Measurements from ENCODE around the gene VPS36.

VPS36 gene

GRCh38 chr13:52383366-52383765 lies 67.1 kb downstream of the VPS36 start:
- no peak overlapping the region for H3K9ac ChIP-seq
- no peak overlapping the region for H3K4me3 ChIP-seq (IDR thresholded peaks at IDR 0.05; ENCODE audit: insufficient read depth, low read depth, low read length)
- no peaks in the 10 kb centered on the region for H3K4me1 ChIP-seq (ENCODE audit: low read depth, poor library complexity, severe bottlenecking)
- H3K27me3 ChIP-seq (ENCODE audit: insufficient read depth, low read depth), result no peaks in the 10 kb centered on the region
- TF ChIP-seq CTCF (conservative IDR thresholded peaks at IDR 0.05; ENCODE audit: low read depth, low read length), result no peak
- H3K79me2 ChIP-seq (ENCODE audit: insufficient read depth, low read depth), result no peaks in the 10 kb centered on the region
- no peak overlapping the region for H2AFZ ChIP-seq (ENCODE audit: low read depth)
- H4K20me1 ChIP-seq (ENCODE audit: insufficient read depth), result no peaks in the 10 kb centered on the region
- H3K4me2 ChIP-seq, result no peak overlapping the region
- H3K36me3 ChIP-seq (ENCODE audit: insufficient read depth), result no peaks in the 10 kb centered on the region
- H3K27ac ChIP-seq, result no peak overlapping the region

GRCh38 chr13:52378312-52378711 lies 72.1 kb downstream of the VPS36 start:
- Histone ChIP-seq H3K4me1 (ENCODE audit: low read depth, poor library complexity, severe bottlenecking) (no peaks in the 10 kb centered on the region), H3K27ac (no peak overlapping the region), H3K4me3 (IDR thresholded peaks at IDR 0.05; ENCODE audit: insufficient read depth, low read depth, low read length) (no peak overlapping the region), H3K79me2 (ENCODE audit: insufficient read depth, low read depth) (no peaks in the 10 kb centered on the region), H3K4me2 (no peak overlapping the region), H4K20me1 (ENCODE audit: insufficient read depth) (no peaks in the 10 kb centered on the region), H3K36me3 (ENCODE audit: insufficient read depth) (no peaks in the 10 kb centered on the region), H2AFZ (ENCODE audit: low read depth) (no peak overlapping the region), H3K27me3 (ENCODE audit: insufficient read depth, low read depth) (no peaks in the 10 kb centered on the region), H3K9ac (no peak overlapping the region)
- TF ChIP-seq CTCF (conservative IDR thresholded peaks at IDR 0.05; ENCODE audit: low read depth, low read length), result no peak

GRCh38 chr13:52377898-52378297 lies 72.5 kb downstream of the VPS36 start:
- Histone ChIP-seq H3K4me1 (ENCODE audit: low read depth, poor library complexity, severe bottlenecking) (no peaks in the 10 kb centered on the region), H2AFZ (ENCODE audit: low read depth) (no peak overlapping the region)

GRCh38 chr13:52374873-52375411 lies 75.5 kb downstream of the VPS36 start:
- Histone ChIP-seq H3K27me3 (ENCODE audit: insufficient read depth, low read depth) (no peaks in the 10 kb centered on the region), H3K79me2 (ENCODE audit: insufficient read depth, low read depth) (no peaks in the 10 kb centered on the region), H3K4me3 (IDR thresholded peaks at IDR 0.05; ENCODE audit: insufficient read depth, low read depth, low read length) (no peak overlapping the region), H3K27ac (no peak overlapping the region), H3K36me3 (ENCODE audit: insufficient read depth) (no peaks in the 10 kb centered on the region), H3K4me1 (ENCODE audit: low read depth, poor library complexity, severe bottlenecking) (no peaks in the 10 kb centered on the region), H3K4me2 (no peak overlapping the region), H4K20me1 (ENCODE audit: insufficient read depth) (no peaks in the 10 kb centered on the region), H2AFZ (ENCODE audit: low read depth) (no peak overlapping the region), H3K9ac (no peak overlapping the region)
- no peak for TF ChIP-seq CTCF (conservative IDR thresholded peaks at IDR 0.05; ENCODE audit: low read depth, low read length)

More at GRCh38 chr13:52377898-52378297, 72.5 kb downstream of the VPS36 start:
- no peaks in the 10 kb centered on the region for H3K27me3 ChIP-seq (ENCODE audit: insufficient read depth, low read depth)
- H3K79me2 ChIP-seq (ENCODE audit: insufficient read depth, low read depth), result no peaks in the 10 kb centered on the region
- no peak for TF ChIP-seq CTCF (conservative IDR thresholded peaks at IDR 0.05; ENCODE audit: low read depth, low read length)
- H4K20me1 ChIP-seq (ENCODE audit: insufficient read depth), result no peaks in the 10 kb centered on the region
- no peak overlapping the region for H3K4me2 ChIP-seq
- no peaks in the 10 kb centered on the region for H3K36me3 ChIP-seq (ENCODE audit: insufficient read depth)
- H3K27ac ChIP-seq, result no peak overlapping the region
- H3K4me3 ChIP-seq (IDR thresholded peaks at IDR 0.05; ENCODE audit: insufficient read depth, low read depth, low read length), result no peak overlapping the region
- H3K9ac ChIP-seq, result no peak overlapping the region
